HFFc6 (cell line): ENCODE results near the gene POMGNT2. TPM values are rescaled to one million over a fixed set of nuclear protein-coding genes. Genes with fewer than 3 reads are reported as not detected.

ENCODE experiments used
- DNase-seq: peaks from one replicate; pipeline ENCODE4 v3.0.0-alpha.2; 2018
- H3K27ac Mint-ChIP-seq: 2 replicates; pipeline ENCODE4 v1.8.0; 2020; ENCODE audit warnings: mild to moderate bottlenecking, mixed read lengths
- H3K27me3 Mint-ChIP-seq: 2 replicates; pipeline ENCODE4 v1.8.0; 2021; ENCODE audit warnings: mild to moderate bottlenecking, moderate library complexity, mixed read lengths; ENCODE audit not compliant: insufficient read depth
- H3K36me3 Mint-ChIP-seq: 2 replicates; pipeline ENCODE4 v1.8.0; 2021; ENCODE audit warnings: low read depth, mixed read lengths
- H3K4me1 Mint-ChIP-seq: 2 replicates; pipeline ENCODE4 v1.8.0; 2020; ENCODE audit warnings: low read depth, mixed read lengths
- H3K4me3 Mint-ChIP-seq: 2 replicates; pipeline ENCODE4 v1.8.0; 2020; ENCODE audit warnings: mild to moderate bottlenecking, moderate library complexity, mixed read lengths
- H3K9me3 Mint-ChIP-seq: 2 replicates; pipeline ENCODE4 v1.8.0; 2020; ENCODE audit warnings: mild to moderate bottlenecking, mixed read lengths
- total RNA-seq, 6 experiments: library from RNA; stranded (reverse); fragmentation: NEBNext Ultra II Directional; extraction: Animal tissue kit (Norgen Biotek cat#: 25700); gene quantifications; 2 replicates in 1 of 6; 3 replicates in 5 of 6; pipeline ENCODE4 v1.2.3, GENCODE V29; 2021
- TF ChIP-seq, protein P1 (sequence below): fragments of 200-600 bp; sonication (generic); IDR thresholded peaks from 2 replicates; pipeline ENCODE4 v1.5.0; 2021; ENCODE audit warnings: antibody characterized with exemption, mild to moderate bottlenecking

Gene POMGNT2
- total RNA-seq, 6 experiments from 2014 or later = 6.7 to 10.4 (median 8.2) TPM

DNA sequence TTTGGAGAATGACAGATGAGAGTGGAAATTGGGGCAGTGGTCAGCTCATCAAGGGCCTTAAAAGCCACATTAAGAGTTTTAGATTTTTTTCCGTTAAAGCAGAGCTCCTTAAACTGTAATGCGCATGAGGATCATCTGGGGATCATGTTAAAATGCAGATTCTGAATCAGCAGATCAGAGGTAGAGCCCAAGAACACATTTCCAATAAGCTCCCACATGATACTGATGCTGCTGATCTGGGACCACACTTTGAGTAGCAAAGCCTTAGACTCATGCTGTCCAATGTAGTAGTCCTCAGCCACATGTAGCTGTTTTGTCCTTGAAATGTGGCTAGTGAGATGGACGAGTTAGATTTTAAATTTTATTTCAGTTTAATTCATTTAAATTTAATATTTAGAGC, 26.3 kb upstream of the POMGNT2 start:
- Mint-ChIP-seq H3K27ac (no peak overlapping the region), H3K4me1 (no peaks in the 10 kb centered on the region), H3K27me3 (peaks cover 29% of the 10 kb centered on the region), H3K4me3 (no peak overlapping the region), H3K9me3 (no peaks in the 10 kb centered on the region), H3K36me3 (no peaks in the 10 kb centered on the region)
- DNase-seq = no peak
- TF ChIP-seq, protein P1, sequence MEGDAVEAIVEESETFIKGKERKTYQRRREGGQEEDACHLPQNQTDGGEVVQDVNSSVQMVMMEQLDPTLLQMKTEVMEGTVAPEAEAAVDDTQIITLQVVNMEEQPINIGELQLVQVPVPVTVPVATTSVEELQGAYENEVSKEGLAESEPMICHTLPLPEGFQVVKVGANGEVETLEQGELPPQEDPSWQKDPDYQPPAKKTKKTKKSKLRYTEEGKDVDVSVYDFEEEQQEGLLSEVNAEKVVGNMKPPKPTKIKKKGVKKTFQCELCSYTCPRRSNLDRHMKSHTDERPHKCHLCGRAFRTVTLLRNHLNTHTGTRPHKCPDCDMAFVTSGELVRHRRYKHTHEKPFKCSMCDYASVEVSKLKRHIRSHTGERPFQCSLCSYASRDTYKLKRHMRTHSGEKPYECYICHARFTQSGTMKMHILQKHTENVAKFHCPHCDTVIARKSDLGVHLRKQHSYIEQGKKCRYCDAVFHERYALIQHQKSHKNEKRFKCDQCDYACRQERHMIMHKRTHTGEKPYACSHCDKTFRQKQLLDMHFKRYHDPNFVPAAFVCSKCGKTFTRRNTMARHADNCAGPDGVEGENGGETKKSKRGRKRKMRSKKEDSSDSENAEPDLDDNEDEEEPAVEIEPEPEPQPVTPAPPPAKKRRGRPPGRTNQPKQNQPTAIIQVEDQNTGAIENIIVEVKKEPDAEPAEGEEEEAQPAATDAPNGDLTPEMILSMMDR = no peak

GRCh38 chr3:43128464-43128863, 22.6 kb upstream of the POMGNT2 start:
- Mint-ChIP-seq H3K27ac (no peak overlapping the region), H3K9me3 (peaks cover 7% of the 10 kb centered on the region), H3K27me3 (peaks cover 25% of the 10 kb centered on the region), H3K4me1 (no peaks in the 10 kb centered on the region), H3K36me3 (no peaks in the 10 kb centered on the region), H3K4me3 (no peak overlapping the region)
- DNase-seq = no peak
- TF ChIP-seq, protein P1 = no peak

DNA sequence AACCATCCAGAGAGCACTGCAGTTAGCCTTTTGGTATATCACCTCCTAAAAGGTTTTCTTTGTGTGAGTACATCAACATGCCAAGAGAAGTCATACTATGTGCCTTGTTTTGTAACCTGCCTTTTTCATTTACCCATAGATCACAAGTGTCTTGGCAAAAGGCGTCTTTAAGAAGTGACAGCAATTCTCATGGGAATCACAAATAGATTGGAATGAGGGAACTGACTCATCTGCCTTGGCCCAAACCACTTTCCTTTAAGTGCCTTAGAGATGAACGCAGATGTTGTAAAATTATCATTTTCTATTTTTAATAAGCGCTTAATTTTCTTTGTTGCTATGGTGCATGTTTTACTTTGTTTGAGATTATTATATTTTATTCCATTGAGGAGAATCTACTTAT, 20.7 kb upstream of the POMGNT2 start:
- no peak overlapping the region for H3K27ac Mint-ChIP-seq
- H3K4me1 Mint-ChIP-seq = no peaks in the 10 kb centered on the region
- H3K36me3 Mint-ChIP-seq = no peaks in the 10 kb centered on the region
- H3K4me3 Mint-ChIP-seq = no peak overlapping the region
- peaks cover 20% of the 10 kb centered on the region for H3K27me3 Mint-ChIP-seq
- peaks cover 8% of the 10 kb centered on the region for H3K9me3 Mint-ChIP-seq
- TF ChIP-seq, protein P1 = no peak
- DNase-seq = no peak

DNA sequence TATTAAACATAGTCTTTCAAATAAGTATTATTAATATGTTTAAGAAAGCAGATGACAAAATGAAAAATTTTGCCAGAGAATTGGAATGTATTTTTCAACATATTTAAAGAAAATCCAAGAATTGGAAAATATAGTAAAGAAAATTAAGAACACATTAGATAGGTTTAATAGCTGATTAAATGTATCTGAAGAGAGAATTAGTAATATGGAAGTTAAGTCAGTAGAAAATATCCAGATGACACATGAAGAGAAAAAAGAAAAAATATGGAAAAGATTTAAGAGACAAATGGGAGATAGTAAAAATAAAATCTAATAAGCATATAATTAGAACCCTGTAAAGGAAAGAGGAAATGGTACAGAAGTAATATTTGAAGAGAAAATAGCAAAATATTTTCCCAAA, 18.0 kb upstream of the POMGNT2 start:
- Mint-ChIP-seq H3K27me3 (peaks cover 12% of the 10 kb centered on the region), H3K4me3 (no peak overlapping the region), H3K36me3 (no peaks in the 10 kb centered on the region), H3K27ac (no peak overlapping the region), H3K4me1 (no peaks in the 10 kb centered on the region), H3K9me3 (peaks cover 8% of the 10 kb centered on the region)
- no peak for DNase-seq
- TF ChIP-seq, protein P1 = no peak

DNA sequence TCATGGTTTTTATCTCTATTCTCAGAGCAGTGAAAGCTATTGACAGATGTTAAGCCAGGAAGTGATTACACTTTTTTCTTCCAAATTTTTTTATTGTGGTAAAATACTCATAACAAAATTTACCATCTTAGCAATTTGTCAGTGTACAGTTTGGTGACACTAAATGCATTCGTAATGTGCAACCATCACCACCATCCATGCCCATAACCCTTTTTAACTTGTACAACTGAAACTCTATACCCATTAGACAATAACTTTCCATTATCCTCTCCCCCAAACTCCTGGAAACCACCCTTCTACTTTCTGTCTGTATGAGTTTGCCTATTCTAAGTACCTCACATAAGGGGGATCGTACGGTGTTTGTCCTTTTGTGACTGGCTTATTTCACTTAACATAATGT, 15.1 kb upstream of the POMGNT2 start:
- H3K4me3 Mint-ChIP-seq = no peak overlapping the region
- H3K27ac Mint-ChIP-seq = no peak overlapping the region
- no peak for DNase-seq
- H3K27me3 Mint-ChIP-seq = peaks cover 18% of the 10 kb centered on the region
- H3K4me1 Mint-ChIP-seq = no peaks in the 10 kb centered on the region
- H3K36me3 Mint-ChIP-seq = no peaks in the 10 kb centered on the region
- H3K9me3 Mint-ChIP-seq = peaks cover 8% of the 10 kb centered on the region
- TF ChIP-seq, protein P1 = no peak

DNA sequence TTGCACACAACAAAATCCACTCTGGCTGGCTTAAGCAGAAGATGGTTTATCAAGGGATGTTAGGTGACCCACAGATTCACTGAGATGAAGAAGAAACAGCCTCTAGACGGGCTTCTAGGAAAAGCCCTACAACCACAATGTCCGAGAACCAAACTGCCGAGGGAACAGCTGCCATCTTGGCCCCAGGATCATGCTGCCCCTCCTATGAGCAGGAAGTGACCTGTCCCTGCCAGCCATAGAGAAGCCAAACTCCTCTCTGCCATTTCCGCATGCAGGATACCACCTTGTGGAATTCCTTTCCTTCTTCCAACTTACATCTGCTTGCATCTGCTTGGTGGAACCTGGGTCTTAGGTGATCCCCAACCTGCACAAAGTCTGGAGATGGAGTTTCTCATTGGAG, 11.4 kb upstream of the POMGNT2 start:
- H3K9me3 Mint-ChIP-seq = no peaks in the 10 kb centered on the region
- peaks cover 25% of the 10 kb centered on the region for H3K27me3 Mint-ChIP-seq
- TF ChIP-seq, protein P1 = no peak
- no peaks in the 10 kb centered on the region for H3K4me1 Mint-ChIP-seq
- H3K36me3 Mint-ChIP-seq = no peaks in the 10 kb centered on the region
- H3K4me3 Mint-ChIP-seq = no peak overlapping the region
- H3K27ac Mint-ChIP-seq = no peak overlapping the region
- DNase-seq = no peak
